ENCODE results near the gene DLG5.

The DLG5 gene

GRCh38 chr10:77946084-77946483 is 19.5 kb upstream of the DLG5 start:
- no peak for DNase-seq

GRCh38 chr10:77944519-77944918 is 18.0 kb upstream of the DLG5 start:
- no peak for DNase-seq

- DNase-seq: no peak
Measured at GRCh38 chr10:77943121-77943901, 16.8 kb upstream of the DLG5 start.

GRCh38 chr10:77941790-77942189 is 15.2 kb upstream of the DLG5 start:
- no peak for DNase-seq

- no peak for DNase-seq
Measured at GRCh38 chr10:77940627-77941026, 14.1 kb upstream of the DLG5 start.

GRCh38 chr10:77940225-77940624 is 13.7 kb upstream of the DLG5 start:
- DNase-seq: no peak

GRCh38 chr10:77939561-77940001 is 13.0 kb upstream of the DLG5 start:
- DNase-seq: no peak

GRCh38 chr10:77936697-77937567 is 10.4 kb upstream of the DLG5 start:
- DNase-seq: no peak

GRCh38 chr10:77932016-77932715 is 5.6 kb upstream of the DLG5 start:
- DNase-seq: no peak

GRCh38 chr10:77927402-77928246 is 1.1 kb upstream of the DLG5 start:
- DNase-seq: no peak

GRCh38 chr10:77925795-77926565 is 575 bp downstream of the DLG5 start:
- DNase-seq: peak; percentile 4

GRCh38 chr10:77925410-77925794 is 1.2 kb downstream of the DLG5 start:
- no peak for DNase-seq

- no peak for DNase-seq
Measured at GRCh38 chr10:77922566-77923179, 3.9 kb downstream of the DLG5 start.

- DNase-seq: no peak
Measured at GRCh38 chr10:77922055-77922454, 4.5 kb downstream of the DLG5 start.

GRCh38 chr10:77921395-77921794 is 5.2 kb downstream of the DLG5 start:
- DNase-seq: no peak

- no peak for DNase-seq
Measured at GRCh38 chr10:77920495-77920894, 6.1 kb downstream of the DLG5 start.

GRCh38 chr10:77919713-77920108 is 6.8 kb downstream of the DLG5 start:
- no peak for DNase-seq

- no peak for DNase-seq
Measured at GRCh38 chr10:77915319-77916105, 11.0 kb downstream of the DLG5 start.

GRCh38 chr10:77913090-77913489 is 13.5 kb downstream of the DLG5 start:
- no peak for DNase-seq

- no peak for DNase-seq
Measured at GRCh38 chr10:77912576-77912975, 14.0 kb downstream of the DLG5 start.
